Bronchial epithelial cell (primary cell): ENCODE data around the gene KLHL22. TPM values are rescaled to one million over a fixed set of nuclear protein-coding genes. Genes with fewer than 3 reads are reported as not detected.

Experiments used
- DNase-seq: peaks from one replicate; pipeline ENCODE4 v3.0.0-alpha.2; 2010; ENCODE audit warnings: low read depth
- FAIRE-seq: peaks from 2 replicates; lab custom pipeline; 2011; peaks lifted over from hg19 to GRCh38; lab: Jason Lieb, UNC
- H3K27me3 ChIP-seq: 2 replicates; pipeline ENCODE4 v1.5.1; 2011; ENCODE audit warnings: low read length; ENCODE audit not compliant: control insufficient read depth, insufficient read depth
- H3K36me3 ChIP-seq: 2 replicates; pipeline ENCODE4 v1.5.1; 2011; ENCODE audit warnings: low read length; ENCODE audit not compliant: control insufficient read depth, insufficient read depth
- H3K4me3 ChIP-seq: 2 replicates; pipeline ENCODE4 v1.5.1; 2011; ENCODE audit warnings: mild to moderate bottlenecking, low read depth, low read length, control low read depth
- total RNA-seq: library from RNA; depleted of rRNA; stranded (reverse); fragments of >200 nt; gene quantifications from 2 replicates; pipeline ENCODE4 v1.2.1, GENCODE V29; 2014
- TF ChIP-seq, protein P1 (sequence below): IDR thresholded peaks from 2 replicates; pipeline ENCODE4 v1.5.1; 2011; ENCODE audit warnings: mild to moderate bottlenecking, moderate library complexity, low read length, control low read depth, inconsistent platforms; ENCODE audit not compliant: insufficient read depth, severe bottlenecking

Gene KLHL22
- total RNA-seq, 1 donor from 2014 or later = 17.1 TPM

DNA sequence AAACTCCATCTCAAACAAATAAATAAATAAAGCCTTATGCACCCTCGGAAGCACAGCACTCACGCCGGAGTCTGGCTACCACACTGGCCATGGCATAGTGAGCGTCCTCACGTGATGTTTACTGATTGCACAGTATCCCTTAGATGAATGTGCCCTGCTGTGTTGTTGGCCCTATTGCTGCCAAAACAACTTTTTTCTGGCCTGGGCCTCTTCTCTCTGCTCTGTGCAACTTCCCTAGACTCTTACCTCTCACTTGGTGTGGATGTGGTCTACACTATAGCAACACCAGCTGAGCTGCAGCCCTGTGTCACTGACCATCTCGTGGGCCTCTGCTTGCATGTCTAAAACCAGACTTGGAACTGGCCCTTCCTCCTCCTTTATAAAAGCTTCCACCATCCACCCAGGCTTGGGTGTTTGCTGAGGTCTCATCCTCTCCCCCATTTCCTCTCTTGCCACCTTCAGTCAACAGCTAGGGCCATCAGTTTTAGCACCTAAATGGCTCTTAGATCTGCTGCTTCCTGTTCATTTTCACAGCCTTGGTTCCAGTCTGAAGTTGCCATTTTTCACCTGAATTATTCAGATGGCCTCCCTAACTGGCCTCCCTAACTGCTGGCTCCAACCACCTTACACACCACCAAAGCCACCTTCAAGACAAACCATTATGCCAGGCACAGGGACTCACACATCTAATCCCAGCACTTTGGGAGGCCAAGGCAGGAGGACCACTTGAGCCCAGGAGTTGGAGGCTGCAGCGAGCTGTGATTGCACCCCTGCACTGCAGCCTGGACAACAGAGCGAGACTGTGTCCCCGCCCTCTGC, 92.4 kb downstream of the KLHL22 start:
- peak; percentile 85 for FAIRE-seq
- DNase-seq = no peak
- TF ChIP-seq, protein P1, sequence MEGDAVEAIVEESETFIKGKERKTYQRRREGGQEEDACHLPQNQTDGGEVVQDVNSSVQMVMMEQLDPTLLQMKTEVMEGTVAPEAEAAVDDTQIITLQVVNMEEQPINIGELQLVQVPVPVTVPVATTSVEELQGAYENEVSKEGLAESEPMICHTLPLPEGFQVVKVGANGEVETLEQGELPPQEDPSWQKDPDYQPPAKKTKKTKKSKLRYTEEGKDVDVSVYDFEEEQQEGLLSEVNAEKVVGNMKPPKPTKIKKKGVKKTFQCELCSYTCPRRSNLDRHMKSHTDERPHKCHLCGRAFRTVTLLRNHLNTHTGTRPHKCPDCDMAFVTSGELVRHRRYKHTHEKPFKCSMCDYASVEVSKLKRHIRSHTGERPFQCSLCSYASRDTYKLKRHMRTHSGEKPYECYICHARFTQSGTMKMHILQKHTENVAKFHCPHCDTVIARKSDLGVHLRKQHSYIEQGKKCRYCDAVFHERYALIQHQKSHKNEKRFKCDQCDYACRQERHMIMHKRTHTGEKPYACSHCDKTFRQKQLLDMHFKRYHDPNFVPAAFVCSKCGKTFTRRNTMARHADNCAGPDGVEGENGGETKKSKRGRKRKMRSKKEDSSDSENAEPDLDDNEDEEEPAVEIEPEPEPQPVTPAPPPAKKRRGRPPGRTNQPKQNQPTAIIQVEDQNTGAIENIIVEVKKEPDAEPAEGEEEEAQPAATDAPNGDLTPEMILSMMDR = no peak
- Histone ChIP-seq H3K4me3 (no peak overlapping the region), H3K27me3 (no peaks in the 10 kb centered on the region), H3K36me3 (peaks cover 15% of the 10 kb centered on the region)

DNA sequence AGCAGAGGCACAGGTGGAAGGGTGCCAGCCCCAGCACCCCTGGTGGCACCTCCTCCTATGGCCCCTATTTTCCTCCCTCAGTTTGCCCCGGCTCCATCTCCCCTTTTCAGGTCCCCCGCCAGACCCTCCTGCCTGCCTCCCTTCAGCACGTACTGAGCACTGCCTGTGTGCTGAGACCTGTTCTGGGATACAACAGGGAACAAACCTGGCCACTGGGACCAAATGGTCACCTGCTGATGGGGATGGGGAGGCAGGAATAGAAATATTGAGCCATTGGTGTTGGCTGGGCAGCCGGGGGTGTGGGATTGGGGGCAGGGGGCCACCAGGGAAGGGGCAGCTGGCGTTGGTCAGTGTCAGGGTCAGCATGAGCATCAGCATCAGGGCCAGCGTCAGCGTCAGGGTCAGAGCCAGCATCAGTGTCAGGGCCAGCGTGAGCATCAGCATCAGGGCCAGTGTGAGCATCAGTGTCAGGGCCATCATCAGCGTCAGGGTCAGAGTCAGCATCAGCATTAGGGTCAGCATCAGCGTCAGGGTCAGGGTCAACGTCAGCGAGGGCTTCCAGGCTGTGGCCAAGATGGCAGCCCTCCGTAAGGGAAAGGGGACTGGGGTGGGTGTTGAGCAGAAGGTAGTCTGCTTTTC, 94.1 kb downstream of the KLHL22 start:
- Histone ChIP-seq H3K4me3 (no peak overlapping the region), H3K27me3 (no peaks in the 10 kb centered on the region), H3K36me3 (peaks cover 15% of the 10 kb centered on the region)
- FAIRE-seq (peak; percentile 76), DNase-seq (no peak)
- TF ChIP-seq, protein P1 = no peak

DNA sequence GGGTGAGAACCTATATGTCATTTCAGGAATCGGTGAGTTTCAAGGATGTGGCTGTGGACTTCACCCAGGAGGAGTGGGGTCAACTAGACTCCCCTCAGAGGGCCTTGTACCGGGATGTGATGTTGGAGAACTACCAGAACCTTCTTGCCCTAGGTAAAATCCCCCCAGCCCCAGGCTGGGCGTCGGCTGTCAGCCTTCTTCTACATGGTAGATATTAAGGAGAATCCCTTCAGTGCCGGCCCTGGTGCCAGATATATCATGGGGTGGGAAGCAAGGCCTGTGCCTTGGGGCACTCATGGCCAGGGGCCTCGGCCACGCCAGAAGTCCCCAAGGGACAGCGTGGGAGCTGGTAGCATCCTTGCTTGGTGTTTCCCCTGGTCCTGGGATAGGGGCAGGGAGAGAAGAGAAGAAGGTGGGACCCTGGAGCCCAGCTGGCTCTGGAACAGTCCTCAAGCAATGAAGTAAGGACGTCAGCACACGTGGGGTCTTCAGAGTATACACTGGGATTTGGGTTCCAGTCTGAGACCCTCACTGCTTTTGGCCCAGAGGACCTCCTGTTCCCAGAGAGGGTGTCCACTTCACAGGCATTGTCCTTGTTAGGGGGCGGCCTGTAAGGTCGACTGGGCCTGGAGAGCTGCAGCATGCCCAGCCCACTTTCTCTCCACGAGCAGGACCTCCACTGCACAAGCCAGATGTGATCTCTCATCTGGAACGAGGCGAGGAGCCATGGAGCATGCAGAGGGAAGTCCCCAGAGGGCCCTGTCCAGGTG, 94.8 kb downstream of the KLHL22 start:
- Histone ChIP-seq H3K36me3 (peaks cover 13% of the 10 kb centered on the region), H3K4me3 (no peak overlapping the region), H3K27me3 (no peaks in the 10 kb centered on the region)
- DNase-seq (no peak), FAIRE-seq (no peak)
- TF ChIP-seq, protein P1 = no peak

DNA sequence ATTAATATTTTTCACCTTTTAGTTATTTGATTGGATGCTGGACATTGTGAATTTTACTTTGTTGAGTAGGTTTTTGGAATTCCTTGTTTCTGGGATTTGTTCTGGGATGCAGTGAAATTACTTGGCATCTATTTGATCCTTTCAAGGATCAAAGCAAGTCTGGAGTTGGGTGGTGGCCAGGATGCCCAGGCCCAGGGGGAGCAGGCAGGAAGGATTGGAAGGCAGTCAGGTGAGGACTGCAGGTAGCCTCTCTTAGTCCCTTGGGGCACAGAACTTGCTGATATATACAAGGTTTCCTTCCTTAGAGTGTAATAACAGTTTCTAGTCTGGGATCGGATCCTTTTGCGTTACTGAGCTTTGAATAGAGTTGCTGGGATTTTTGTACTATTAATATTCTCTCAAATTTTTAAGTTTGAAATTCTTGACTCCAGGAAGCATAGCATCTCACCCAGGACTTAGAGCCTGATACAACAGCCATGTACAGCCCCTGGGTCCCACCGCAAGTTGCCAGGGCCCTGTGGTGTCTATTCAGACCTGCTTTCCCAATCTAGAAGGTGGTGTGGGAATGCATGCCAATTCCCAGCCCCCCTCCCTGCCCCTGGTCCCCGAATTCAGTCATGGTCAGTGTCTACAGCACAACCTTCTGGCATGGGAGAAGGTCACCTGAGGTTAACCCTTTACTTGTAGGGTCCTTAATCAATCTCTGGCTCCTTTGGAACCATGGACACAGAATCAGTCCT, 95.6 kb downstream of the KLHL22 start:
- FAIRE-seq (no peak), DNase-seq (no peak)
- Histone ChIP-seq H3K4me3 (no peak overlapping the region), H3K27me3 (no peaks in the 10 kb centered on the region), H3K36me3 (peaks cover 12% of the 10 kb centered on the region)
- TF ChIP-seq, protein P1 = no peak

DNA sequence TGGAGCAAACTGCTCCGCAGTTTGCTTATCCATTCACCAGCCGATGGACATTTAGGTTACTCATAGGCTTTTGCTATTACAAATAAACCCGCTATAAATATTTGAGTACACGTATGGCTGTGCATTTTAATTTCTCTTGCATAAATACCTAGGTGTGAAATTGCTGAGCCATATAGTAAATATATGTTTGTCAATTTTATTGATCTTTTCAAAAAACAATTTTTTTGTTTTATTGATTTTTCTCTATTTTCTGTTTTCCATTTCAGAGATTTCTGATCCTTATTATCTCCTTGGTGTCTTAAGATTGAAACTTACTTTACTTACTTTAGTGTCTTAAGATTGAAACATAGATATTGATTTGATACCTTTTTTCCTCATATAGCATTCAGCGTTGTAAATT, 97.2 kb downstream of the KLHL22 start:
- no peak overlapping the region for H3K4me3 ChIP-seq
- FAIRE-seq (no peak), DNase-seq (no peak)
- no peaks in the 10 kb centered on the region for H3K27me3 ChIP-seq
- TF ChIP-seq, protein P1 = no peak
- H3K36me3 ChIP-seq = peaks cover 9% of the 10 kb centered on the region
